ENCODE data around the gene GALNT7. TPM values are rescaled to one million over a fixed set of nuclear protein-coding genes. Genes with fewer than 3 reads are reported as not detected.

GALNT7 gene
- 25.1 and 25.9 TPM in 2 replicates for total RNA-seq

GRCh38 chr4:173168396-173169177, at the start of gene GALNT7:
TSS of gene GALNT7 (plus strand) at chr4:173168811. CDS start at chr4:173168836, 25 bp downstream.

GRCh38 chr4:173334085-173334890, 165.7 kb downstream of the GALNT7 start, which contains the start of gene HMGB2:
TSS of gene HMGB2 (minus strand) at chr4:173334358. CDS start at chr4:173333649, 709 bp downstream.

GRCh38 chr4:173370477-173371291, 202.1 kb downstream of the GALNT7 start, which contains the start of gene SAP30:
TSS of gene SAP30 (plus strand) at chr4:173370954. CDS start at chr4:173371183, 229 bp downstream.

Other genes with a start within 250 kb of the GALNT7 start
- 121 and 133 TPM in 2 replicates for gene HMGB2, start 165.5 kb downstream of the GALNT7 start, total RNA-seq
- gene SAP30, start 202.1 kb downstream of the GALNT7 start, total RNA-seq = 24.0 and 41.3 TPM in 2 replicates
- not detected in 2 replicates for gene SCRG1, start 230.3 kb downstream of the GALNT7 start, total RNA-seq